HEK293 (cell line): Measurements from ENCODE around the gene APOBEC3G.

Experiments used
- CTCF ChIA-PET: fragments of 350-600 bp; formaldehyde crosslinking; extraction: SDS; loops from one replicate; lab custom pipeline; 2021; ENCODE audit warnings: antibody characterized with exemption; lab: Yijun Ruan, JAX
- POLR2A ChIA-PET: fragments of 300-600 bp; formaldehyde crosslinking; extraction: SDS; loops from one replicate; lab custom pipeline; 2020; ENCODE audit warnings: antibody characterized with exemption, inconsistent platforms; lab: Yijun Ruan, JAX
- H3K27ac ChIP-seq: fragments of 200-500 bp; sonication (Bioruptor generic); 2 replicates; pipeline ENCODE4 v1.5.1; 2014; ENCODE audit warnings: low read depth, low read length, control low read depth, inconsistent platforms; ENCODE audit errors: extremely low read depth
- H3K36me3 ChIP-seq, 2 experiments: fragments of 200-500 bp in 1 of 2; sonication (Bioruptor generic) in 1 of 2; 1 replicate in 1 of 2; 2 replicates in 1 of 2; pipeline ENCODE4 v1.5.1; 2014 to 2017; ENCODE audit warnings: inconsistent platforms in 2 of 2, low read length in 2 of 2; ENCODE audit not compliant: control insufficient read depth in 2 of 2, insufficient read depth in 1 of 2
- H3K4me1 ChIP-seq: fragments of 200-500 bp; sonication (Bioruptor generic); 2 replicates; pipeline ENCODE4 v1.5.1; 2014; ENCODE audit warnings: mild to moderate bottlenecking, low read length, inconsistent platforms; ENCODE audit not compliant: control insufficient read depth, insufficient read depth
- H3K4me3 ChIP-seq: 2 replicates; pipeline ENCODE4 v1.5.1; 2011; ENCODE audit warnings: low read depth, mild to moderate bottlenecking, control low read depth, low read length, moderate library complexity
- H3K9me3 ChIP-seq: fragments of 200-500 bp; sonication (Bioruptor generic); 2 replicates; pipeline ENCODE4 v1.5.1; 2014; ENCODE audit warnings: low read depth, low read length, inconsistent platforms; ENCODE audit not compliant: control insufficient read depth, insufficient read depth
- HOXA7 ChIP-seq: sonication (generic); formaldehyde crosslinking; IDR thresholded peaks from 2 replicates; pipeline ENCODE4 v1.8.1; 2022; ENCODE audit warnings: missing genetic modification reagents, borderline replicate concordance
- KLF16 ChIP-seq: fragments of 450-650 bp; formaldehyde crosslinking; IDR thresholded peaks from 2 replicates; pipeline ENCODE4 v1.5.1; 2017; ENCODE audit warnings: missing biosample characterization, missing genetic modification characterization
- ZIC2 ChIP-seq: fragments of 450-650 bp; formaldehyde crosslinking; IDR thresholded peaks from 2 replicates; pipeline ENCODE4 v1.5.1; 2016; ENCODE audit warnings: missing biosample characterization, missing genetic modification characterization
- ZNF112 ChIP-seq: fragments of 450-650 bp; formaldehyde crosslinking; IDR thresholded peaks from 2 replicates; pipeline ENCODE4 v1.5.0; 2017; ENCODE audit warnings: missing biosample characterization, missing genetic modification characterization
- ZNF155 ChIP-seq: fragments of 450-650 bp; formaldehyde crosslinking; IDR thresholded peaks from 2 replicates; pipeline ENCODE4 v1.5.1; 2016; ENCODE audit warnings: missing biosample characterization, missing genetic modification characterization
- ZNF24 ChIP-seq: fragments of 450-650 bp; formaldehyde crosslinking; IDR thresholded peaks from 2 replicates; pipeline ENCODE4 v1.5.1; 2016; ENCODE audit warnings: missing biosample characterization, missing genetic modification characterization
- ZNF248 ChIP-seq: fragments of 450-650 bp; formaldehyde crosslinking; IDR thresholded peaks from 2 replicates; pipeline ENCODE4 v1.5.1; 2017; ENCODE audit warnings: missing biosample characterization, missing genetic modification characterization
- ZNF391 ChIP-seq: fragments of 450-650 bp; formaldehyde crosslinking; IDR thresholded peaks from 2 replicates; pipeline ENCODE4 v1.5.1; 2016; ENCODE audit warnings: low read depth, missing biosample characterization, missing genetic modification characterization, borderline replicate concordance
- ZNF510 ChIP-seq: fragments of 450-650 bp; formaldehyde crosslinking; IDR thresholded peaks from 2 replicates; pipeline ENCODE4 v1.5.1; 2018; ENCODE audit warnings: mild to moderate bottlenecking, missing genetic modification characterization, missing biosample characterization; ENCODE audit not compliant: insufficient replicate concordance
- ZNF596 ChIP-seq: fragments of 450-650 bp; IDR thresholded peaks from 2 replicates; pipeline ENCODE4 v1.5.0; 2018; ENCODE audit warnings: missing biosample characterization, mild to moderate bottlenecking, missing genetic modification characterization, moderate library complexity
- ZNF621 ChIP-seq: fragments of 450-650 bp; formaldehyde crosslinking; IDR thresholded peaks from 2 replicates; pipeline ENCODE4 v1.5.1; 2017; ENCODE audit warnings: missing biosample characterization, missing genetic modification characterization
- ZNF624 ChIP-seq: fragments of 450-650 bp; formaldehyde crosslinking; IDR thresholded peaks from 2 replicates; pipeline ENCODE4 v1.5.1; 2017; ENCODE audit warnings: missing biosample characterization, missing genetic modification characterization
- ZNF660 ChIP-seq: fragments of 450-650 bp; IDR thresholded peaks from 2 replicates; pipeline ENCODE4 v1.5.1; 2018; ENCODE audit warnings: missing biosample characterization, mild to moderate bottlenecking, missing genetic modification characterization
- ZNF670 ChIP-seq: fragments of 450-650 bp; formaldehyde crosslinking; IDR thresholded peaks from 2 replicates; pipeline ENCODE4 v1.5.1; 2016; ENCODE audit warnings: missing biosample characterization, missing genetic modification characterization, low read depth
- TF ChIP-seq, protein P1 (sequence below): fragments of 450-650 bp; formaldehyde crosslinking; conservative IDR thresholded peaks from 2 replicates; pipeline ENCODE4 v1.5.1; 2016; ENCODE audit warnings: low read depth, missing biosample characterization, missing genetic modification characterization
- TF ChIP-seq, protein P2 (sequence below): fragments of 450-650 bp; formaldehyde crosslinking; IDR thresholded peaks from 2 replicates; pipeline ENCODE4 v1.5.1; 2017; ENCODE audit warnings: missing biosample characterization, mild to moderate bottlenecking, missing genetic modification characterization, moderate library complexity
- TF ChIP-seq, protein P3 (sequence below): fragments of 450-650 bp; formaldehyde crosslinking; IDR thresholded peaks from 2 replicates; pipeline ENCODE4 v1.5.1; 2016; ENCODE audit warnings: missing biosample characterization, missing genetic modification characterization
- TF ChIP-seq, protein P4 (sequence below): fragments of 450-650 bp; formaldehyde crosslinking; IDR thresholded peaks from 2 replicates; pipeline ENCODE4 v1.5.1; 2016; ENCODE audit warnings: missing biosample characterization, missing genetic modification characterization
- TF ChIP-seq, protein P5 (sequence below): fragments of 450-650 bp; formaldehyde crosslinking; IDR thresholded peaks from 2 replicates; pipeline ENCODE4 v1.5.1; 2016; ENCODE audit warnings: missing biosample characterization, missing genetic modification characterization
- TF ChIP-seq, protein P6 (sequence below): fragments of 450-650 bp; formaldehyde crosslinking; IDR thresholded peaks from 2 replicates; pipeline ENCODE4 v1.5.1; 2016; ENCODE audit warnings: missing biosample characterization, missing genetic modification characterization

Gene APOBEC3G

DNA sequence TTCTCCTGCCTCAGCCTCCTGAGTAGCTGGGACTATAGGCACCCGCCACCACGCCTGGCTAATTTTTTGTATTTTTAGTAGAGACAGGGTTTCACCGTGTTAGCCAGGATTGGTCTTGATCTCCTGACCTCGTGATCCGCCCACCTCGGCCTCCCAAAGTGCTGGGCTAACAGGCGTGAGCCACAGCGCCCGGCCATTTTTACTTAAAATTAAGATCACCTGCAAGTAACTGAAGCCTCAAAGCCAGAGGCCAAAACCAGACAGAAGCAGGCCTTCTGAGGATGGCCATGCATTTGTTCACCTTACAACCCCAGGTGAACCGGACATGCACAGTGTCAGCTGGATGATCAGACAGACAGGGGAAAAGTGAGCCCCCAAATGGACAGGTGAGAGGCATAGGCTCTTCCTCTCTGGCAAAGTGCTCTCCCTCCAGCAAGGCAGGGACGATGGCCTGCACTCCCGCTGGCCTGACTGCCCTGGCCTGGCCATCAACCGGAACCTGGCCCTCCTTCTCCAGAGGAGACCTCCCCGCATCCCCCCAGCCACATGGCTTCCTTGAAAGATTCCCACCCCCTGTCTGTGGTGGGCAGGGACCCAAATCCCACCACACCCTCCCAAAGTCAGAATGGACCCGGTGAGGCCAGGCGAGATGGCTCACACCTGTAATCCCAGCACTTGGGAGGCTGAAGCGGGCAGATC lies 45.8 kb downstream of the APOBEC3G start (continued):
- TF ChIP-seq, protein P1, sequence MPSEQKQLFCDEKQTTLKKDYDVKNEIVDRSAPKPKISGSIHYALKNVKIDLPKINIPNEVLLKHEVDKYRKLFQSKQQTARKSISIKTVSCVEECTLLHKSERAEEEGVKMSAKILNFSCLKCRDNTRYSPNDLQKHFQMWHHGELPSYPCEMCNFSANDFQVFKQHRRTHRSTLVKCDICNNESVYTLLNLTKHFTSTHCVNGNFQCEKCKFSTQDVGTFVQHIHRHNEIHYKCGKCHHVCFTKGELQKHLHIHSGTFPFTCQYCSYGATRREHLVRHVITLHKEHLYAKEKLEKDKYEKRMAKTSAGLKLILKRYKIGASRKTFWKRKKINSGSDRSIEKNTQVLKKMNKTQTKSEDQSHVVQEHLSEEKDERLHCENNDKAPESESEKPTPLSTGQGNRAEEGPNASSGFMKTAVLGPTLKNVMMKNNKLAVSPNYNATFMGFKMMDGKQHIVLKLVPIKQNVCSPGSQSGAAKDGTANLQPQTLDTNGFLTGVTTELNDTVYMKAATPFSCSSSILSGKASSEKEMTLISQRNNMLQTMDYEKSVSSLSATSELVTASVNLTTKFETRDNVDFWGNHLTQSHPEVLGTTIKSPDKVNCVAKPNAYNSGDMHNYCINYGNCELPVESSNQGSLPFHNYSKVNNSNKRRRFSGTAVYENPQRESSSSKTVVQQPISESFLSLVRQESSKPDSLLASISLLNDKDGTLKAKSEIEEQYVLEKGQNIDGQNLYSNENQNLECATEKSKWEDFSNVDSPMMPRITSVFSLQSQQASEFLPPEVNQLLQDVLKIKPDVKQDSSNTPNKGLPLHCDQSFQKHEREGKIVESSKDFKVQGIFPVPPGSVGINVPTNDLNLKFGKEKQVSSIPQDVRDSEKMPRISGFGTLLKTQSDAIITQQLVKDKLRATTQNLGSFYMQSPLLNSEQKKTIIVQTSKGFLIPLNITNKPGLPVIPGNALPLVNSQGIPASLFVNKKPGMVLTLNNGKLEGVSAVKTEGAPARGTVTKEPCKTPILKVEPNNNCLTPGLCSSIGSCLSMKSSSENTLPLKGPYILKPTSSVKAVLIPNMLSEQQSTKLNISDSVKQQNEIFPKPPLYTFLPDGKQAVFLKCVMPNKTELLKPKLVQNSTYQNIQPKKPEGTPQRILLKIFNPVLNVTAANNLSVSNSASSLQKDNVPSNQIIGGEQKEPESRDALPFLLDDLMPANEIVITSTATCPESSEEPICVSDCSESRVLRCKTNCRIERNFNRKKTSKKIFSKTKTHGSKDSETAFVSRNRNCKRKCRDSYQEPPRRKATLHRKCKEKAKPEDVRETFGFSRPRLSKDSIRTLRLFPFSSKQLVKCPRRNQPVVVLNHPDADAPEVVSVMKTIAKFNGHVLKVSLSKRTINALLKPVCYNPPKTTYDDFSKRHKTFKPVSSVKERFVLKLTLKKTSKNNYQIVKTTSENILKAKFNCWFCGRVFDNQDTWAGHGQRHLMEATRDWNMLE (tag by site-specific recombination) = no peak
- no peak for TF ChIP-seq ZNF596
- no peak for TF ChIP-seq ZNF24
- TF ChIP-seq, protein P2, sequence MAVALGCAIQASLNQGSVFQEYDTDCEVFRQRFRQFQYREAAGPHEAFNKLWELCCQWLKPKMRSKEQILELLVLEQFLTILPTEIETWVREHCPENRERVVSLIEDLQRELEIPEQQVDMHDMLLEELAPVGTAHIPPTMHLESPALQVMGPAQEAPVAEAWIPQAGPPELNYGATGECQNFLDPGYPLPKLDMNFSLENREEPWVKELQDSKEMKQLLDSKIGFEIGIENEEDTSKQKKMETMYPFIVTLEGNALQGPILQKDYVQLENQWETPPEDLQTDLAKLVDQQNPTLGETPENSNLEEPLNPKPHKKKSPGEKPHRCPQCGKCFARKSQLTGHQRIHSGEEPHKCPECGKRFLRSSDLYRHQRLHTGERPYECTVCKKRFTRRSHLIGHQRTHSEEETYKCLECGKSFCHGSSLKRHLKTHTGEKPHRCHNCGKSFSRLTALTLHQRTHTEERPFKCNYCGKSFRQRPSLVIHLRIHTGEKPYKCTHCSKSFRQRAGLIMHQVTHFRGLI (tag by site-specific recombination) = no peak
- TF ChIP-seq, protein P3, sequence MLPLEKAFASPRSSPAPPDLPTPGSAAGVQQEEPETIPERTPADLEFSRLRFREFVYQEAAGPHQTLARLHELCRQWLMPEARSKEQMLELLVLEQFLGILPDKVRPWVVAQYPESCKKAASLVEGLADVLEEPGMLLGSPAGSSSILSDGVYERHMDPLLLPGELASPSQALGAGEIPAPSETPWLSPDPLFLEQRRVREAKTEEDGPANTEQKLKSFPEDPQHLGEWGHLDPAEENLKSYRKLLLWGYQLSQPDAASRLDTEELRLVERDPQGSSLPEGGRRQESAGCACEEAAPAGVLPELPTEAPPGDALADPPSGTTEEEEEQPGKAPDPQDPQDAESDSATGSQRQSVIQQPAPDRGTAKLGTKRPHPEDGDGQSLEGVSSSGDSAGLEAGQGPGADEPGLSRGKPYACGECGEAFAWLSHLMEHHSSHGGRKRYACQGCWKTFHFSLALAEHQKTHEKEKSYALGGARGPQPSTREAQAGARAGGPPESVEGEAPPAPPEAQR (tag by site-specific recombination) = no peak
- TF ChIP-seq ZNF624 (tag by site-specific recombination) = no peak
- no peak for TF ChIP-seq ZNF112
- TF ChIP-seq, protein P4, sequence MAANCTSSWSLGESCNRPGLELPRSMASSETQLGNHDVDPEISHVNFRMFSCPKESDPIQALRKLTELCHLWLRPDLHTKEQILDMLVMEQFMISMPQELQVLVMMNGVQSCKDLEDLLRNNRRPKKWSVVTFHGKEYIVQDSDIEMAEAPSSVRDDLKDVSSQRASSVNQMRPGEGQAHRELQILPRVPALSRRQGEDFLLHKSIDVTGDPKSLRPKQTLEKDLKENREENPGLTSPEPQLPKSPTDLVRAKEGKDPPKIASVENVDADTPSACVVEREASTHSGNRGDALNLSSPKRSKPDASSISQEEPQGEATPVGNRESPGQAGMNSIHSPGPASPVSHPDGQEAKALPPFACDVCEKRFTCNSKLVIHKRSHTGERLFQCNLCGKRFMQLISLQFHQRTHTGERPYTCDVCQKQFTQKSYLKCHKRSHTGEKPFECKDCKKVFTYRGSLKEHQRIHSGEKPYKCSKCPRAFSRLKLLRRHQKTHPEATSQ = no peak
- TF ChIP-seq HOXA7 (CRISPR knock-in tag) = no peak

DNA sequence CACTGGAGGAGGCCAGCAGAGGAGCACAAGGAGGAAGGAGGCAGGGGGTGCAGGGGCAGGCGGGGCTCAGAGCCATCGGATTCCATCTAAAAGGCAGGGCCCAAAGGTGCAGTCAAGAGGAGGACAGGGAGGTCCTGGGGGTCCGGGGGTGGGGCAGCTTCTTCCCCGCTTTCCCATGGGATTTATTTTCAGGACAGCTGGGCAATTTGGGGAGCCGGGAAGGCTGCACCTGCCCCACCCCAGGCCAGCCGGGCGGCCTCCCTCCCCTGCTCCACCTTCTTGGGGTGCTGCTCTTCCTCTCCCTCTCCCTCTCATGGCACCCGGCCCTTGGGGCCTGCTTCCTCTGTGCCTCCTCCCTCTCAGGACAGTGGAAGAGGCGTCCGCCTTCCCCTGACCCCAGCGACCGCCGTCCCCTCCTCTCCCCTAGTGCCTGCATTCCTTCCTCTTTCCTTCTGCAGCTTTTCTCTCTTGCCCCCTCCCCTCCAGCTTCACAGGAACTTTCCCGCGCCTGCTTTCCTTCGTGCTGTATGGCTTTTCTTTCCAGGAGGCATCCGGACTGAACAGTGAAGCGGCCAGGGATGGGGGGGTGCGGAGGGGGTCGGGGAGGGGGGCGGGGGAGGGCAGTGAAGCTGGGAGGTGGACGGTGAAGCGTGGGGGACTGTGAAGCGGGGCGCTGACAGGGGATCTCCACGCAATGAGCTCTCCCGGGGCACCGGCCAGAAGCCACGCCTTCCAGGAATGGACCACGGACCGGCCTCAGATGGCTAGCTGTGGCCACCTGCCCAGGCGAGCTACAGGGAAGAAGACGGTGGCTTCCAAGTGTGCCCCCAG lies 46.9 kb downstream of the APOBEC3G start:
- Histone ChIP-seq H3K27ac (no peak overlapping the region), H3K4me1 (no peaks in the 10 kb centered on the region), H3K9me3 (no peaks in the 10 kb centered on the region), H3K4me3 (no peak overlapping the region)
- POLR2A ChIA-PET = interaction anchor here (0.6 kb wide), 1 partner anchor 11 kb away, joined by 6 read pairs; no protein-coding TSS in a partner anchor
- TF ChIP-seq, protein P5, sequence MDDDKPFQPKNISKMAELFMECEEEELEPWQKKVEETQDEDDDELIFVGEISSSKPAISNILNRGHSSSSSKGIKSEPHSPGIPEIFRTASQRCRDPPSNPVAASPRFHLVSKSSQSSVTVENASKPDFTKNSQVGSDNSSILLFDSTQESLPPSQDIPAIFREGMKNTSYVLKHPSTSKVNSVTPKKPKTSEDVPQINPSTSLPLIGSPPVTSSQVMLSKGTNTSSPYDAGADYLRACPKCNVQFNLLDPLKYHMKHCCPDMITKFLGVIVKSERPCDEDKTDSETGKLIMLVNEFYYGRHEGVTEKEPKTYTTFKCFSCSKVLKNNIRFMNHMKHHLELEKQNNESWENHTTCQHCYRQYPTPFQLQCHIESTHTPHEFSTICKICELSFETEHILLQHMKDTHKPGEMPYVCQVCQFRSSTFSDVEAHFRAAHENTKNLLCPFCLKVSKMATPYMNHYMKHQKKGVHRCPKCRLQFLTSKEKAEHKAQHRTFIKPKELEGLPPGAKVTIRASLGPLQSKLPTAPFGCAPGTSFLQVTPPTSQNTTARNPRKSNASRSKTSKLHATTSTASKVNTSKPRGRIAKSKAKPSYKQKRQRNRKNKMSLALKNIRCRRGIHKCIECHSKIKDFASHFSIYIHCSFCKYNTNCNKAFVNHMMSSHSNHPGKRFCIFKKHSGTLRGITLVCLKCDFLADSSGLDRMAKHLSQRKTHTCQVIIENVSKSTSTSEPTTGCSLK (tag by site-specific recombination) = no peak
- TF ChIP-seq ZNF621 (tag by site-specific recombination) (no peak), ZNF248 (tag by site-specific recombination) (no peak), KLF16 (tag by site-specific recombination) (no peak), ZIC2 (tag by site-specific recombination) (no peak), ZNF670 (tag by site-specific recombination) (no peak), ZNF391 (tag by site-specific recombination) (no peak), ZNF660 (tag by site-specific recombination) (no peak), ZNF510 (no peak), ZNF155 (tag by site-specific recombination) (no peak)
- TF ChIP-seq, protein P6, sequence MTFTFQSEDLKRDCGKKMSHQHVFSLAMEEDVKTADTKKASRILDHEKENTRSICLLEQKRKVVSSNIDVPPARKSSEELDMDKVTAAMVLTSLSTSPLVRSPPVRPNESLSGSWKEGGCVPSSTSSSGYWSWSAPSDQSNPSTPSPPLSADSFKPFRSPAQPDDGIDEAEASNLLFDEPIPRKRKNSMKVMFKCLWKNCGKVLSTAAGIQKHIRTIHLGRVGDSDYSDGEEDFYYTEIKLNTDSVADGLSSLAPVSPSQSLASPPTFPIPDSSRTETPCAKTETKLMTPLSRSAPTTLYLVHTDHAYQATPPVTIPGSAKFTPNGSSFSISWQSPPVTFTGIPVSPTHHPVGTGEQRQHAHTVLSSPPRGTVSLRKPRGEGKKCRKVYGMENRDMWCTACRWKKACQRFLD (tag by site-specific recombination) = no peak
- TF ChIP-seq, all 188 proteins: peak for 0
- CTCF ChIA-PET = interaction anchor here (0.6 to 2.3 kb wide), 7 partner anchors 27 to 707 kb away, joined by 3 to 8 read pairs (median 4); partner anchors contain the start of gene APOBEC3H
- H3K36me3 ChIP-seq = no peaks in the 10 kb centered on the region
